PC-3 (cell line): ENCODE results near the gene TBK1. TPM values are rescaled to one million over a fixed set of nuclear protein-coding genes. Genes with fewer than 3 reads are reported as not detected.

Experiments used
- ATAC-seq: fragments of 200-7000 bp; cut with Tn5 transposase; 2 replicates; pipeline ENCODE4 v1.9.1; 2020; ENCODE audit warnings: mild to moderate bottlenecking, moderate library complexity
- BruUV-seq: library from RNA; stranded (reverse); fragments of 400-500 nt; replicated peaks from 2 replicates; lab custom pipeline; 2021; lab: Mats Ljungman, UMichigan
- CTCF ChIA-PET: fragments of 300-600 bp; sonication (Branson Sonifier 250); formaldehyde crosslinking; loops from one replicate; lab custom pipeline; 2022; ENCODE audit warnings: antibody characterized with exemption; lab: Charles Lee
- POLR2A ChIA-PET: fragments of 300-600 bp; sonication (Branson Sonifier 250); formaldehyde crosslinking; loops from one replicate; lab custom pipeline; 2022; ENCODE audit warnings: antibody characterized with exemption; ENCODE audit not compliant: unreplicated experiment; lab: Charles Lee
- DNase-seq: peaks from one replicate; pipeline ENCODE4 v3.0.0-alpha.2; 2015
- H2AFZ ChIP-seq: fragments of 300-600 bp; sonication (generic); 2 replicates; pipeline ENCODE4 v1.6.0; 2016; ENCODE audit warnings: antibody characterized with exemption, low read length
- H3F3A ChIP-seq: fragments of 300-600 bp; sonication (generic); one replicate; pipeline ENCODE4 v1.6.0; 2017; ENCODE audit warnings: antibody characterized with exemption, low read length, control low read depth, mild to moderate bottlenecking; ENCODE audit not compliant: unreplicated experiment
- H3K27ac ChIP-seq: fragments of 300-600 bp; sonication (generic); 2 replicates; pipeline ENCODE4 v1.5.1; 2016; ENCODE audit warnings: mild to moderate bottlenecking, low read length
- H3K27me3 ChIP-seq: fragments of 300-600 bp; sonication (generic); 2 replicates; pipeline ENCODE4 v1.6.1; 2016; ENCODE audit warnings: low read length, mixed read lengths
- H3K36me3 ChIP-seq: fragments of 300-600 bp; sonication (generic); 2 replicates; pipeline ENCODE4 v1.6.1; 2016; ENCODE audit warnings: low read depth, mixed run types, low read length, mixed read lengths
- H3K4me1 ChIP-seq: fragments of 300-600 bp; sonication (generic); 2 replicates; pipeline ENCODE4 v1.5.1; 2016; ENCODE audit warnings: low read length; ENCODE audit not compliant: insufficient read depth
- H3K4me2 ChIP-seq: fragments of 300-600 bp; sonication (generic); 2 replicates; pipeline ENCODE4 v1.6.0; 2016; ENCODE audit warnings: low read length
- H3K4me3 ChIP-seq: fragments of 300-600 bp; sonication (generic); 2 replicates; pipeline ENCODE4 v1.5.1; 2016; ENCODE audit warnings: mild to moderate bottlenecking, low read length, mixed read lengths
- H3K79me2 ChIP-seq: fragments of 300-600 bp; sonication (generic); 2 replicates; pipeline ENCODE4 v1.6.1; 2017; ENCODE audit warnings: low read length, mixed read lengths
- H3K9ac ChIP-seq: fragments of 300-600 bp; sonication (generic); 2 replicates; pipeline ENCODE4 v1.6.0; 2016; ENCODE audit warnings: mild to moderate bottlenecking, low read length
- H3K9me2 ChIP-seq: fragments of 300-600 bp; sonication (generic); replicated peaks from 2 replicates; pipeline ENCODE4 v1.6.1; 2016; ENCODE audit warnings: mixed run types, low read length, mixed read lengths
- H3K9me3 ChIP-seq: fragments of 300-600 bp; sonication (generic); 2 replicates; pipeline ENCODE4 v1.6.1; 2016; ENCODE audit warnings: low read length, mixed read lengths
- H4K20me1 ChIP-seq: fragments of 300-600 bp; sonication (generic); 2 replicates; pipeline ENCODE4 v1.6.1; 2016; ENCODE audit warnings: low read length, mixed read lengths
- CTCF ChIP-seq: fragments of 300-600 bp; sonication (generic); conservative IDR thresholded peaks from 2 replicates; pipeline ENCODE4 v1.5.1; 2017; ENCODE audit warnings: antibody characterized with exemption, low read depth, mild to moderate bottlenecking, low read length
- EZH2 ChIP-seq: fragments of 300-600 bp; sonication (generic); IDR thresholded peaks from one replicate; pipeline ENCODE4 v1.6.1; 2017; ENCODE audit warnings: antibody characterized with exemption, mild to moderate bottlenecking, low read length; ENCODE audit not compliant: unreplicated experiment
- EZH2phosphoT487 ChIP-seq: fragments of 300-600 bp; sonication (generic); IDR thresholded peaks from 2 replicates; pipeline ENCODE4 v1.6.1; 2018; ENCODE audit warnings: mild to moderate bottlenecking, antibody characterized with exemption, low read length, borderline replicate concordance
- intact Hi-C: fragments of 100-400 bp; cut with micrococcal nuclease; formaldehyde crosslinking; loops from 2 replicates; pipeline ENCODE4 v1.9.0; 2023
- total RNA-seq: library from RNA; depleted of rRNA; stranded (reverse); fragments of >200 nt; gene quantifications from 2 replicates; pipeline ENCODE4 v1.2.3, GENCODE V29; 2014

Gene TBK1
- total RNA-seq, 1 experiment from 2014 or later: 23.7 TPM

DNA sequence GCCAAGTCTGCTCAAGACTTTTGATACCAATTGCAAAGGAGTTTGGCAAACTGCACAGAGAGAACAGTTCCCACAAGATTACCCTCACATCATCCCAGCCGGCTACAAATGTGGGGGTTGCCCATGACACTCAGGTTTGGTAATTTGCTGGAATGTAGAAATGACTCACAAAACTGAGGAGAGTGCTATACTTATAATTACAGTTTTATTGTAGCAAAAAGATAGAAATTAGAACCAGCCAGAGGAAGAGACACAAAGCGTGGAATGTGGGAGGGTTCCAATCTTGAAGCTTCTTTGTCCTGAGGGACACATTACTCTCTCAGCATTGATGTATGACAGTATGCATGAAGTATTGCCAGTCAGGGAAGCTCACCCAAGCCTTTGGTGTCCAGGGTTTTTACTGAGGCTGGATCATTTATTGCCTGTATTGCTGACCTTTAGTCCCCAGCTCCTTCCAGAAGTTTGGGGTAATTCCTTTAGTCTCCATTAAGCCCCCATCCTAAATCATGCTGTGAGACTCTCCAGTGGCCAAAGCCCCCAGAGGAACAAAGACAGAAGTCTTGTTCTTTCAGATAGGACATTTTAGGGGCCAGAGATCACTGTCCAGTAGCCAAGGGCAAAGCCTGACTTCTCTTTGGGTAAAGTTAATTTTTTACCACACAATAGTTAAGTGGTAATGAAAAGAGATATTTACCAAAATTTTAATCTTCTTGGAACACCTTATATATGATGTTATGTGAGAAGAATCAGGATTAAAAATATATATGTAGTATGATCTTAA, 9.9 kb downstream of the TBK1 start:
- no peak overlapping the region for H2AFZ ChIP-seq
- ChIA-PET POLR2A (no interaction called here), CTCF (no interaction called here)
- no peak for ATAC-seq
- no peaks in the 10 kb centered on the region for H3K27me3 ChIP-seq
- no peaks in the 10 kb centered on the region for H3K4me1 ChIP-seq
- TF ChIP-seq EZH2: no peak
- TF ChIP-seq EZH2phosphoT487: no peak
- no peak for TF ChIP-seq CTCF
- H3K36me3 ChIP-seq: peaks cover 47% of the 10 kb centered on the region
- no peaks in the 10 kb centered on the region for H4K20me1 ChIP-seq
- no peak overlapping the region for H3K4me2 ChIP-seq
- BruUV-seq: no TSS peak
- no peak overlapping the region for H3K9ac ChIP-seq
- no peak overlapping the region for H3K4me3 ChIP-seq
- no peaks in the 10 kb centered on the region for H3K9me3 ChIP-seq
- DNase-seq: no peak
- no peaks in the 10 kb centered on the region for H3K9me2 ChIP-seq
- no peak overlapping the region for H3K27ac ChIP-seq
- H3F3A ChIP-seq: no peaks in the 10 kb centered on the region
- intact Hi-C loops: no loop called here
- peaks cover 32% of the 10 kb centered on the region for H3K79me2 ChIP-seq

DNA sequence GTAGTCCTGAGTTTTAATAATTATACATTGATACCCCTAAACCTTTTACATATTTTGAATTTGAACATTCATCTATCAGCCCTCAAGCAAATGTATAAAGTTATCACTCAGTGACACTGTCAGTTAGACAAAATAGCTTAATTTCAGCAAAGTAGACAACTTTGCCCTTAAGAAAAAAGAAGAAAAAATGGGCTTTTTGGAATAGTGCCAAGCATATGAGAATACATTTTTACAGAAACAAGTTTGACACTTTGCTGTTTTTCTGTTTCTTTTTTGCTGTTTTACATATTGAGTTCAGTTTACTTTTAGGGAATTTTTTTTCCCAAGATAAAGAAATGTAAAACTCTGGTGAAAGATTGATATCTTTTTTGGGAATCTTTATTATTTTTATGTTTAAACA, 14.3 kb downstream of the TBK1 start:
- CTCF ChIA-PET: no interaction called here
- no peak overlapping the region for H3K4me2 ChIP-seq
- DNase-seq (no peak), ATAC-seq (no peak)
- H3F3A ChIP-seq: no peaks in the 10 kb centered on the region
- H3K27me3 ChIP-seq: no peaks in the 10 kb centered on the region
- H3K9me2 ChIP-seq: no peaks in the 10 kb centered on the region
- H3K4me3 ChIP-seq: no peak overlapping the region
- POLR2A ChIA-PET: no interaction called here
- peaks cover 60% of the 10 kb centered on the region for H3K36me3 ChIP-seq
- no peak overlapping the region for H3K27ac ChIP-seq
- no peak overlapping the region for H3K9ac ChIP-seq
- no peaks in the 10 kb centered on the region for H4K20me1 ChIP-seq
- intact Hi-C loops: no loop called here
- no peaks in the 10 kb centered on the region for H3K4me1 ChIP-seq
- BruUV-seq: no TSS peak
- no peaks in the 10 kb centered on the region for H3K9me3 ChIP-seq
- no peaks in the 10 kb centered on the region for H3K79me2 ChIP-seq
- H2AFZ ChIP-seq: no peak overlapping the region
- no peak for TF ChIP-seq CTCF
- TF ChIP-seq EZH2phosphoT487: no peak
- TF ChIP-seq EZH2: no peak

DNA sequence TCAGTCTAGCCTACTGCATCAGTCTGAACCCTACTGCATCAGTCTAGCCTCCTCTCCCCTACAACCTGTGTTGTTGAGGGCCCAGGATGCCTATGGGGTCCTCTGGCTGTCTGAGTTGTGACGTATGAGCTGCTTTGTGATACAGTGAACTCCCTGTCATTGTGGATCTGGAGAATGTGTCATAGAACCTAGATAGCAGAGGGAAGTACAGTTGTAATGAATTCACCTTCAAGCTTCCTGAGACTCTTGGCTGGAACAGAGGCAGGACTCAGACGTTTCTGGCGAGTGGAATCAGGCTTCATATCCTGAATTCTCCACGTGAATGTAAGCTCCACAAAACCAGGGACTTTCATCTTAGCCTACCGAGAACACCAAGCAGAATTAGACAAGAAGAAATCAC, 17.0 kb downstream of the TBK1 start:
- ChIA-PET CTCF (no interaction called here), POLR2A (no interaction called here)
- Histone ChIP-seq H3K27ac (no peak overlapping the region), H3K79me2 (no peaks in the 10 kb centered on the region), H3K4me3 (no peak overlapping the region), H3F3A (no peaks in the 10 kb centered on the region), H3K9me3 (no peaks in the 10 kb centered on the region), H3K27me3 (no peaks in the 10 kb centered on the region), H3K4me2 (no peak overlapping the region), H4K20me1 (no peaks in the 10 kb centered on the region), H3K9ac (no peak overlapping the region), H3K36me3 (peaks cover 64% of the 10 kb centered on the region), H2AFZ (no peak overlapping the region), H3K4me1 (no peaks in the 10 kb centered on the region), H3K9me2 (no peaks in the 10 kb centered on the region)
- no peak for DNase-seq
- BruUV-seq: no TSS peak
- TF ChIP-seq CTCF (no peak), EZH2phosphoT487 (no peak), EZH2 (no peak)
- intact Hi-C loops: no loop called here
- ATAC-seq: no peak
